ENCODE measurements around the gene TBC1D2B.

TBC1D2B gene

DNA sequence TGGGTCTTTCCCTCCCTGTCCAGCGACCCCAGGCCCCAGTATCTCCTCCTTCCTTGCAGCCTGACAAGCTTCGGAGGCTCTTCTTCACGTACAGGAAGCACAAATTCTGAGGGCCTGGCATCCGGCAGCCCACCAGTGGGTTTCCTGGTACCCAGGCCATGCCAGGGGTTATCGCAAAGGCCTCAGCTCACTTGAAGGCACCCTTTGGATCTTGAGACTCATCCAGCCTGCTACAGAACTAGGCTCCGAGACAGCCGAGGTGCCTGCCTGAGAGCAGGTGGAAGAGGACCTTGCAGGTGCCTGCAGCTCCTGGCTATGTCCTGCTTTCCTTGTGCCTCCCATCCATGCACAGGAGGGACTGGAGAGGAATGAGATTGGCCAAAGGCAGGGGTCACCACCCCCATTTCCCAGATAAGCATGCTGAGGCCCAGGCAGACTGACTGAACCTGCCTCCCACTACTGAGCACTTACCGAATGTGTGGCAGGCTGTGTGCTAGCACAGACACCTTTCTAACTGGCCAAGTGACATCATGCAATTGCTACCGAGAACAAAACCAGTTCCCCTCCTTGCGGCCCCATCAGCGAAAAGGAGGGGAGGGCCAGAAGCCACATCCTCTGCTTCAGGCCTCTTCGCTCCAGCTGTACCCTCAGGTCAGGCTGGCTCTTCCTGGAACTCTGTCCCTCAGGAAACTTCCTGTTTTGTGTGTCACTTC lies 26.1 kb upstream of the TBC1D2B start:
- no peak overlapping the region for H3K4me3 ChIP-seq (ENCODE audit: low read depth, low read length)
- TF ChIP-seq, protein P1, sequence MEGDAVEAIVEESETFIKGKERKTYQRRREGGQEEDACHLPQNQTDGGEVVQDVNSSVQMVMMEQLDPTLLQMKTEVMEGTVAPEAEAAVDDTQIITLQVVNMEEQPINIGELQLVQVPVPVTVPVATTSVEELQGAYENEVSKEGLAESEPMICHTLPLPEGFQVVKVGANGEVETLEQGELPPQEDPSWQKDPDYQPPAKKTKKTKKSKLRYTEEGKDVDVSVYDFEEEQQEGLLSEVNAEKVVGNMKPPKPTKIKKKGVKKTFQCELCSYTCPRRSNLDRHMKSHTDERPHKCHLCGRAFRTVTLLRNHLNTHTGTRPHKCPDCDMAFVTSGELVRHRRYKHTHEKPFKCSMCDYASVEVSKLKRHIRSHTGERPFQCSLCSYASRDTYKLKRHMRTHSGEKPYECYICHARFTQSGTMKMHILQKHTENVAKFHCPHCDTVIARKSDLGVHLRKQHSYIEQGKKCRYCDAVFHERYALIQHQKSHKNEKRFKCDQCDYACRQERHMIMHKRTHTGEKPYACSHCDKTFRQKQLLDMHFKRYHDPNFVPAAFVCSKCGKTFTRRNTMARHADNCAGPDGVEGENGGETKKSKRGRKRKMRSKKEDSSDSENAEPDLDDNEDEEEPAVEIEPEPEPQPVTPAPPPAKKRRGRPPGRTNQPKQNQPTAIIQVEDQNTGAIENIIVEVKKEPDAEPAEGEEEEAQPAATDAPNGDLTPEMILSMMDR (IDR thresholded peaks at IDR 0.05; ENCODE audit: borderline replicate concordance, insufficient read depth, low read depth, low read length) = no peak

DNA sequence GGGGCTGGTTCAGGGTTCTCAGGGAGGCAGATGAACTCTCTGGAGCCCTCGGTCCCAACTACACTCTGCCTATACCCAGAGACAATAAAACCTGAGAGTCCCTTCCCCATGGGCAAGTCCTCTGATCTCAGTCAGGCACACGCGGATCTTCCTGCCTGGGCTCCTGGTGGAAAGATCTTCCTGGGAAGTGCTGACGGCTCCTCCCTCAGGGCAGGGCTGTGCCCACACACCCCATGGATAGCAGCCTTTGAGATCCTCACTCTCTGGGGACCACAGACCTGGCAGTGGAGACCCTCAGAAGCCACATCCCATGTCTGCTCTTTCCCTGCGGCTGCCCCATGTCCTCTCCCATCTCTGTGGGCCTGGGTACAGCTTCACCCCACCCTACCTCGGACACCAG lies 25.2 kb upstream of the TBC1D2B start:
- H3K4me3 ChIP-seq (ENCODE audit: low read depth, low read length) = no peak overlapping the region
- TF ChIP-seq, protein P1 (IDR thresholded peaks at IDR 0.05; ENCODE audit: borderline replicate concordance, insufficient read depth, low read depth, low read length) = no peak

DNA sequence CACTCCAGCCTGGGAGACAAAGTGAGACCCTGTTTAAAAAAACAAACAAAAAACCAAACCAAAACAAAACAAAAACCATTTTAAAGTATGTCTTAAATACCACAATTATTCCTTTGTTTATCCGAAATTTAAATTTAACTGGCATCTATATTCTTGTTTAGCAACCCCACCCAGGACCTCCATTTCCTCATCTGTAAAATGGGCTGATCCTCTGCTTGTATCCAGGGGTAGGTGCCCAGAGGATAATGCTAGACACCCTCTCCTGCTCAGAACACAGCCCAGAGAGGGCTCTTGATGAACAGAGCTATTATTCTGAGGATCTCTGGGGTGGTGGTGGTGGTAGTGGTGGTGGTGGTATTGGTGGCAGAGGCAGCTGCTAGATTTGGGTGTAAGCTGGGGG lies 24.7 kb upstream of the TBC1D2B start:
- TF ChIP-seq, protein P1 (IDR thresholded peaks at IDR 0.05; ENCODE audit: borderline replicate concordance, insufficient read depth, low read depth, low read length) = no peak
- no peak overlapping the region for H3K4me3 ChIP-seq (ENCODE audit: low read depth, low read length)

DNA sequence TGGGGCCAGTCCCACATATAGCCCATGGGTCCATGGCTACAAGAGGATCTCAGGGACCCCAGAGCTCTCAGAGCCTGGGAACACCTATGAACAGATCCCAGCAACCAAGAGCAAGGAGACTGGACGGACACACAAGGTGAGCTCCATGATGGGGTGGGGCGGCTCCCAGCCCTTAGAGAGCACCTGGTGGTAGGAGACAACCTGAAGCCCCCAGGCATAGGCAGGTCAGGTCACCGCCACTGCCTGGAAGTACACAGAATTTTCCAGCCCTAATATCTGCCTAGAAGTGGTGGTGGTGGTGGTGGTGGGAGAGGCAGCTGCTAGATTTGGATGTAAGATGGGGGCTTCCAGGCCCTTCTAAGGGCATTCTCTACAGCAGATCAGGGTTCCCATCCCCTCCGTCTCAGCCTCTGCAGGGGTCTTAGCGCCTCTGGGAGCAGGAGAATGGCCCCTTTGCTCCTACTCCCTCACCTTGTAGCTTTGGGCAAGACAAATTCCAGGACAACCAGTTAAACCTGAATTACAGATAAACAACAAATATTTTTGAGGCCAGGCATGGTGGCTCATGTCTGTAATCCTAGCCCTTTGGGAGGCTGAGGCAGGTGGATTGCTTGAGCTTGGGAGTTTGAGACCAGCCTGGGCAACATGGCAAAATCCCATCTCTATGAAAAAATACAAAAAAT lies 24.1 kb upstream of the TBC1D2B start:
- H3K4me3 ChIP-seq (ENCODE audit: low read depth, low read length) = no peak overlapping the region
- TF ChIP-seq, protein P1 (IDR thresholded peaks at IDR 0.05; ENCODE audit: borderline replicate concordance, insufficient read depth, low read depth, low read length) = no peak

DNA sequence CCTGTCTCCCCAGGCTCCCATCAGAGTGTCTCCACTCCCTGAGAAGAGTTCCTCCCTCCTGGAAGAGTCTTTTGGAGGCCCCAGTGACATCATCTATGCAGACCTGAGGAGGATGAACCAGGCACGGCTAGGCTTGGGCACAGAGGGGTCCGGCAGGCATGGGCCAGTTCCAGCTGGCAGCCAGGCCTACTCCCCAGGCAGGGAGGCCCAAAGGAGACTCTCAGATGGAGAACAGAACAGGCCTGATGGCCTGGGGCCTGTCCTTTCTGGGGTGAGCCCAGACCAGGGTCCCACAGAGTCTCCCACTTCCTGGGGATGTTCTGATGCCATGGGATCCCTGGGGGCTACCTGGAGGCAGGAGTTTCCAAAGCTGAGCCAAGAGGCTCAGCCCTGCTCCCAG lies 23.4 kb upstream of the TBC1D2B start:
- TF ChIP-seq, protein P1 (IDR thresholded peaks at IDR 0.05; ENCODE audit: borderline replicate concordance, insufficient read depth, low read depth, low read length) = no peak
- no peak overlapping the region for H3K4me3 ChIP-seq (ENCODE audit: low read depth, low read length)

DNA sequence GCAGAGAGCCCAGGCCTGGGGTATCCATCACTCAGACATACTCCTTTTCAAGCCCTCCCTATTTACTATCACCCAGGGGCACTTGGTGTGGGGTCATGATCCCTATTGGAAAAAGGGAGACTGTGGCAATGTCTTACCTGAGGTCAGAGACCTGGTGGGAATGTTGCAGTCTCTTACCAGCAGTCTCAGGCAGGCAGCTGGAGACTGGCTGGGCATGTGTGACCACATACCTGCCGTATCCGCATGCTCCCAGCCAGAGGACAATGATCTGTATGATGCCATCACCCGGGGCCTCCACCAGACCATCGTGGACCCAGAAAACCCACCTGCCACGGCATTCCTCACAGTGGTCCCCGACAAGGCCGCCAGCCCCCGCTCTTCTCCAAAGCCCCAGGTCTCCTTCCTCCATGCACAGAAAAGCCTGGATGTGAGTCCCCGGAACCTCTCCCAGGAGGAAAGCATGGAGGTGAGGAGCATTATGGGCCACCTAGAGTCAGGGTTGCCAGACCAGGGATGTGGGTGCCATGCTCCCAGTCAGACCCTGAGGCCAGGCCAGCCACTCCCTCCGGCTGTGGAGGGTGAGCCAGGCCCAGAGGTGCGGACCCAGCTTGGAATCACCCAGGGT lies 20.7 kb upstream of the TBC1D2B start:
- no peak overlapping the region for H3K4me3 ChIP-seq (ENCODE audit: low read depth, low read length)
- TF ChIP-seq, protein P1 (IDR thresholded peaks at IDR 0.05; ENCODE audit: borderline replicate concordance, insufficient read depth, low read depth, low read length) = no peak
